ENCODE results near the gene ZKSCAN1.

ZKSCAN1 gene

GRCh38 chr7:100040575-100040974, 25.2 kb downstream of the ZKSCAN1 start:
- no peak for DNase-seq

GRCh38 chr7:100044718-100045117, 29.3 kb downstream of the ZKSCAN1 start:
- no peak for DNase-seq

GRCh38 chr7:100048680-100049079, 33.3 kb downstream of the ZKSCAN1 start:
- no peak for DNase-seq

GRCh38 chr7:100049441-100050291, 34.3 kb downstream of the ZKSCAN1 start, which contains the start of gene ZSCAN21:
Gene ZSCAN21, plus strand, starts transcription at chr7:100049774. Its CDS starts 7,233 bp downstream, at chr7:100057007.
- DNase-seq: peak; percentile 80

- no peak for DNase-seq
Observed at GRCh38 chr7:100051611-100052010, 36.2 kb downstream of the ZKSCAN1 start.

GRCh38 chr7:100053215-100053614, 37.8 kb downstream of the ZKSCAN1 start:
- DNase-seq: peak; percentile 93

- DNase-seq: no peak
Observed at GRCh38 chr7:100057006-100057405, 41.6 kb downstream of the ZKSCAN1 start.

- DNase-seq: no peak
Observed at GRCh38 chr7:100059251-100059739, 43.9 kb downstream of the ZKSCAN1 start.

- no peak for DNase-seq
Observed at GRCh38 chr7:100061518-100062193, 46.3 kb downstream of the ZKSCAN1 start.

- no peak for DNase-seq
Observed at GRCh38 chr7:100063376-100063775, 48.0 kb downstream of the ZKSCAN1 start.

GRCh38 chr7:100064162-100064561, 48.8 kb downstream of the ZKSCAN1 start:
- DNase-seq: no peak

- DNase-seq: no peak
Observed at GRCh38 chr7:100065452-100066186, 50.2 kb downstream of the ZKSCAN1 start.

GRCh38 chr7:100066953-100067352, 51.6 kb downstream of the ZKSCAN1 start:
- no peak for DNase-seq

- no peak for DNase-seq
Observed at GRCh38 chr7:100069991-100070390, 54.6 kb downstream of the ZKSCAN1 start.

GRCh38 chr7:100071018-100071723, 55.8 kb downstream of the ZKSCAN1 start:
- DNase-seq: no peak

GRCh38 chr7:100072462-100072861, 57.1 kb downstream of the ZKSCAN1 start:
- DNase-seq: no peak

GRCh38 chr7:100074841-100075240, 59.4 kb downstream of the ZKSCAN1 start:
- no peak for DNase-seq

GRCh38 chr7:100075418-100075817, 60.0 kb downstream of the ZKSCAN1 start:
- no peak for DNase-seq

- DNase-seq: no peak
Observed at GRCh38 chr7:100077205-100077604, 61.8 kb downstream of the ZKSCAN1 start.

- no peak for DNase-seq
Observed at GRCh38 chr7:100079024-100079560, 63.7 kb downstream of the ZKSCAN1 start.

- no peak for DNase-seq
Observed at GRCh38 chr7:100080907-100081534, 65.6 kb downstream of the ZKSCAN1 start.
